ENCODE data around the gene CSNK1G3. TPM values are rescaled to one million over a fixed set of nuclear protein-coding genes. Genes with fewer than 3 reads are reported as not detected.

Gene CSNK1G3
- total RNA-seq, 1 experiment from 2014 or later, result 48.3 TPM

DNA sequence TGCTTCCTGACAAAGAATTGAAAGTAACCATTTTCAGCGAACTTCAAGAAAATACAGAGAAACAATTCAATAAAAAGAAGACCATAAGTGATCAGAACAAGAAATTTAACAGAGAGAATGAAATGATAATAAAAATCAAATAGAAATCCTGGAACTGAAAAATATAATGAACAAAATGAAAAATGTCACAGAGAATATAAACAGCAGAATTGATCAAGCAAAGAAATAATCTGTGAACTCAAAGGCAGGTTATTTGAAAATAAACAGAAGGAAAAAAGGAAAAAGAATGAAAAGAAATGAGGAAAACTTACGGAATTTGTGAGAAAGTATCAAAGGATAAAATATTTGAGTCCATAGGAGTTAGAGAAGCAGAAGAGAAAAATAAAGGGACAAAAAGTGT, 114.1 kb downstream of the CSNK1G3 start:
- peaks cover 13 to 20% of the 10 kb centered on the region in 2 experiments for H3K9me3 Mint-ChIP-seq
- H2BK15ac ChIP-seq (ENCODE audit: low read depth, low read length), result no peak overlapping the region
- no peak overlapping the region for H2BK12ac ChIP-seq (ENCODE audit: insufficient read length, low read depth, low read length)
- no peaks in the 10 kb centered on the region for H3K23me2 ChIP-seq (ENCODE audit: insufficient read length, low read depth, low read length, poor library complexity, severe bottlenecking)
- H4K8ac ChIP-seq (replicated peaks; ENCODE audit: insufficient read length, low read depth, low read length), result no peak overlapping the region
- H3K4me3 Mint-ChIP-seq, result no peak overlapping the region
- H3K27ac ChIP-seq (ENCODE audit: insufficient read length, low read depth, low read length), result no peak overlapping the region
- H3K79me1 ChIP-seq (ENCODE audit: insufficient read depth, low read depth, low read length, poor library complexity, severe bottlenecking), result no peaks in the 10 kb centered on the region
- H3K14ac ChIP-seq (ENCODE audit: insufficient read depth, low read length), result no peak overlapping the region
- H4K91ac ChIP-seq (ENCODE audit: insufficient read length, low read depth, low read length), result no peak overlapping the region
- H2BK5ac ChIP-seq (ENCODE audit: insufficient read length, low read length), result no peak overlapping the region
- H3T11ph ChIP-seq (ENCODE audit: low read length), result no peak overlapping the region
- no peak overlapping the region for H2AFZ ChIP-seq (ENCODE audit: low read length)
- no peaks in the 10 kb centered on the region; the same call in 1 of the 2 replicates for H3K27me3 Mint-ChIP-seq (ENCODE audit: low read depth)
- no peak overlapping the region for H3K56ac ChIP-seq (ENCODE audit: insufficient read length, low read depth, low read length)
- H2AK5ac ChIP-seq (ENCODE audit: insufficient read length, low read length), result no peak overlapping the region
- no peaks in the 10 kb centered on the region for H3K27me3 ChIP-seq (ENCODE audit: insufficient read depth, low read length)
- H4K20me1 ChIP-seq (ENCODE audit: control insufficient read depth, insufficient read depth, insufficient read length), result no peaks in the 10 kb centered on the region
- H3K4me2 ChIP-seq (ENCODE audit: insufficient read depth, insufficient read length, low read length), result no peak overlapping the region
- H3K4ac ChIP-seq (ENCODE audit: low read depth, low read length), result no peak overlapping the region
- H3K9ac ChIP-seq (ENCODE audit: extremely low read depth, insufficient read length, low read length), result no peak overlapping the region
- H4K5ac ChIP-seq (ENCODE audit: insufficient read length, low read depth, low read length), result no peak overlapping the region
- peaks cover 4% of the 10 kb centered on the region for H3K9me3 ChIP-seq (ENCODE audit: control insufficient read depth, low read depth, low read length)
- H3K4me1 ChIP-seq (ENCODE audit: insufficient read depth, low read length), result no peaks in the 10 kb centered on the region
- DNase-seq, result no peak
- peaks cover 0 to 16% (median 5%) of the 10 kb centered on the region in 3 experiments; a peak in 3 of 7 replicates for H3K36me3 Mint-ChIP-seq (ENCODE audit: insufficient read depth in 1 of 3, low read depth in 3 of 3)
- H3K79me2 ChIP-seq (ENCODE audit: insufficient read depth, low read length), result no peaks in the 10 kb centered on the region
- H3K4me1 Mint-ChIP-seq, result no peaks in the 10 kb centered on the region
- no peak overlapping the region for H2BK120ac ChIP-seq (ENCODE audit: low read depth, low read length, poor library complexity, severe bottlenecking)
- no peak overlapping the region for H3K23ac ChIP-seq (ENCODE audit: insufficient read length, low read depth, low read length)
- WGBS (ENCODE audit: extremely low coverage, insufficient read length, low lambda C conversion rate), result no CpG with 5 or more reads among the region's 2 CpGs
- TF ChIP-seq, protein P1, sequence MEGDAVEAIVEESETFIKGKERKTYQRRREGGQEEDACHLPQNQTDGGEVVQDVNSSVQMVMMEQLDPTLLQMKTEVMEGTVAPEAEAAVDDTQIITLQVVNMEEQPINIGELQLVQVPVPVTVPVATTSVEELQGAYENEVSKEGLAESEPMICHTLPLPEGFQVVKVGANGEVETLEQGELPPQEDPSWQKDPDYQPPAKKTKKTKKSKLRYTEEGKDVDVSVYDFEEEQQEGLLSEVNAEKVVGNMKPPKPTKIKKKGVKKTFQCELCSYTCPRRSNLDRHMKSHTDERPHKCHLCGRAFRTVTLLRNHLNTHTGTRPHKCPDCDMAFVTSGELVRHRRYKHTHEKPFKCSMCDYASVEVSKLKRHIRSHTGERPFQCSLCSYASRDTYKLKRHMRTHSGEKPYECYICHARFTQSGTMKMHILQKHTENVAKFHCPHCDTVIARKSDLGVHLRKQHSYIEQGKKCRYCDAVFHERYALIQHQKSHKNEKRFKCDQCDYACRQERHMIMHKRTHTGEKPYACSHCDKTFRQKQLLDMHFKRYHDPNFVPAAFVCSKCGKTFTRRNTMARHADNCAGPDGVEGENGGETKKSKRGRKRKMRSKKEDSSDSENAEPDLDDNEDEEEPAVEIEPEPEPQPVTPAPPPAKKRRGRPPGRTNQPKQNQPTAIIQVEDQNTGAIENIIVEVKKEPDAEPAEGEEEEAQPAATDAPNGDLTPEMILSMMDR (conservative IDR thresholded peaks at IDR 0.05), result no peak
- no peak overlapping the region for H2BK20ac ChIP-seq (ENCODE audit: low read depth, low read length, poor library complexity, severe bottlenecking)
- no peak overlapping the region; a peak in 1 of 7 replicates for H3K27ac Mint-ChIP-seq
- no peak overlapping the region for H3K18ac ChIP-seq (ENCODE audit: insufficient read length, low read depth, low read length)

Data from H9 (cell line).